Panc1 (cell line): ENCODE measurements around the gene SV2C. TPM values are rescaled to one million over a fixed set of nuclear protein-coding genes. Genes with fewer than 3 reads are reported as not detected.

Experiments used
- ATAC-seq: fragments of 200-7000 bp; cut with Tn5 transposase; 2 replicates; pipeline ENCODE4 v1.9.1; 2020; ENCODE audit warnings: mild to moderate bottlenecking, moderate library complexity
- BruUV-seq: library from RNA; stranded (reverse); fragments of 400-500 nt; replicated peaks from 2 replicates; lab custom pipeline; 2021; lab: Mats Ljungman, UMichigan
- CTCF ChIA-PET: fragments of 300-600 bp; sonication (Branson Sonifier 250); formaldehyde crosslinking; loops from one replicate; lab custom pipeline; 2022; ENCODE audit warnings: antibody characterized with exemption; lab: Charles Lee
- POLR2A ChIA-PET: fragments of 300-600 bp; sonication (Branson Sonifier 250); formaldehyde crosslinking; loops from one replicate; lab custom pipeline; 2022; ENCODE audit warnings: antibody characterized with exemption; lab: Charles Lee
- DNase-seq: peaks from one replicate; pipeline ENCODE4 v3.0.0-alpha.2; 2010; ENCODE audit warnings: low read depth, low spot score
- H3K27ac ChIP-seq: 2 replicates; pipeline ENCODE4 v1.5.1; 2011; ENCODE audit warnings: mild to moderate bottlenecking, low read length, inconsistent platforms
- H3K27me3 ChIP-seq: fragments of 200-500 bp; sonication (Bioruptor generic); 2 replicates; pipeline ENCODE4 v1.6.0; 2014; ENCODE audit warnings: low read length, inconsistent platforms; ENCODE audit not compliant: control insufficient read depth, insufficient read depth
- H3K36me3 ChIP-seq: fragments of 200-500 bp; sonication (Bioruptor generic); 2 replicates; pipeline ENCODE4 v1.5.1; 2014; ENCODE audit warnings: inconsistent platforms, mild to moderate bottlenecking, low read length, moderate library complexity; ENCODE audit not compliant: control insufficient read depth, insufficient read depth
- H3K4me1 ChIP-seq: 2 replicates; pipeline ENCODE4 v1.5.1; 2011; ENCODE audit warnings: inconsistent platforms, mild to moderate bottlenecking, low read length, moderate library complexity; ENCODE audit not compliant: control insufficient read depth, insufficient read depth
- H3K4me3 ChIP-seq, 2 experiments: 2 replicates each; pipeline ENCODE4 v1.5.1; 2011 to 2012; ENCODE audit warnings: low read depth in 2 of 2, low read length in 2 of 2, mild to moderate bottlenecking in 2 of 2, inconsistent platforms in 1 of 2, moderate library complexity in 1 of 2
- H3K9me3 ChIP-seq: fragments of 200-500 bp; sonication (Bioruptor generic); 2 replicates; pipeline ENCODE4 v1.5.1; 2014; ENCODE audit warnings: low read depth, mild to moderate bottlenecking, inconsistent platforms, low read length, moderate library complexity; ENCODE audit not compliant: control insufficient read depth, insufficient read depth
- POLR2AphosphoS5 ChIP-seq: IDR thresholded peaks from 2 replicates; pipeline ENCODE4 v1.6.1; 2012; ENCODE audit warnings: mild to moderate bottlenecking, low read depth, low read length, moderate library complexity
- SIN3A ChIP-seq: IDR thresholded peaks from 2 replicates; pipeline ENCODE4 v1.6.1; 2012; ENCODE audit warnings: low read depth, mild to moderate bottlenecking, low read length, moderate library complexity, borderline replicate concordance; ENCODE audit not compliant: insufficient read depth
- TCF7L2 ChIP-seq: IDR thresholded peaks from 2 replicates; pipeline ENCODE4 v1.6.1; 2011; ENCODE audit warnings: mild to moderate bottlenecking, low read depth, low read length, inconsistent platforms
- in situ Hi-C: cut with HindIII; loops from 2 replicates; pipeline ENCODE4 v1.10.0; 2016; ENCODE audit warnings: low sequenced_read_pairs, low pct_unique_long_range_greater_than_20kb
- intact Hi-C: fragments of 100-400 bp; cut with micrococcal nuclease; formaldehyde crosslinking; loops from one replicate; pipeline ENCODE4 v1.10.0; 2022; ENCODE audit not compliant: unreplicated experiment
- total RNA-seq: library from RNA; stranded (reverse); gene quantifications from one replicate; pipeline ENCODE4 v1.2.1, GENCODE V29; 2021; ENCODE audit not compliant: unreplicated experiment
- TF ChIP-seq, protein P1 (sequence below), 2 experiments: IDR thresholded peaks; 2 replicates each; pipeline ENCODE4 v1.6.1; 2011 to 2012; ENCODE audit warnings: low read depth in 2 of 2, control low read depth in 1 of 2, low read length in 1 of 2, mild to moderate bottlenecking in 1 of 2, moderate library complexity in 1 of 2; ENCODE audit not compliant: insufficient read depth in 1 of 2
- TF ChIP-seq, protein P2 (sequence below): fragments of 450-650 bp; IDR thresholded peaks from 2 replicates; pipeline ENCODE4 v1.5.1; 2017; ENCODE audit warnings: mild to moderate bottlenecking

The SV2C gene
- total RNA-seq, 1 experiment from 2014 or later: not detected

GRCh38 chr5:76204191-76204590 is 121.0 kb downstream of the SV2C start:
- BruUV-seq: no TSS peak
- Histone ChIP-seq H3K9me3 (no peaks in the 10 kb centered on the region), H3K4me1 (no peaks in the 10 kb centered on the region), H3K4me3 (no peak overlapping the region), H3K27ac (no peak overlapping the region), H3K36me3 (no peaks in the 10 kb centered on the region), H3K27me3 (peaks cover 3% of the 10 kb centered on the region; the same call in 1 of the 2 replicates)
- in situ Hi-C loops: no loop called here
- ATAC-seq: no peak
- DNase-seq: no peak
- ChIA-PET CTCF (no interaction called here), POLR2A (no interaction called here)
- intact Hi-C loops: no loop called here
- TF ChIP-seq TCF7L2: no peak

- CTCF ChIA-PET: no interaction called here
- Histone ChIP-seq H3K9me3 (no peaks in the 10 kb centered on the region), H3K4me1 (no peaks in the 10 kb centered on the region), H3K27me3 (peaks cover 3% of the 10 kb centered on the region; the same call in 1 of the 2 replicates), H3K4me3 (no peak overlapping the region), H3K36me3 (no peaks in the 10 kb centered on the region), H3K27ac (no peak overlapping the region)
- no TSS peak for BruUV-seq
- DNase-seq (no peak), ATAC-seq (no peak)
- intact Hi-C loops: no loop called here
- in situ Hi-C loops: no loop called here
- TF ChIP-seq SIN3A: no peak
- no peak for TF ChIP-seq POLR2AphosphoS5
- TF ChIP-seq TCF7L2: no peak
- TF ChIP-seq, protein P1, sequence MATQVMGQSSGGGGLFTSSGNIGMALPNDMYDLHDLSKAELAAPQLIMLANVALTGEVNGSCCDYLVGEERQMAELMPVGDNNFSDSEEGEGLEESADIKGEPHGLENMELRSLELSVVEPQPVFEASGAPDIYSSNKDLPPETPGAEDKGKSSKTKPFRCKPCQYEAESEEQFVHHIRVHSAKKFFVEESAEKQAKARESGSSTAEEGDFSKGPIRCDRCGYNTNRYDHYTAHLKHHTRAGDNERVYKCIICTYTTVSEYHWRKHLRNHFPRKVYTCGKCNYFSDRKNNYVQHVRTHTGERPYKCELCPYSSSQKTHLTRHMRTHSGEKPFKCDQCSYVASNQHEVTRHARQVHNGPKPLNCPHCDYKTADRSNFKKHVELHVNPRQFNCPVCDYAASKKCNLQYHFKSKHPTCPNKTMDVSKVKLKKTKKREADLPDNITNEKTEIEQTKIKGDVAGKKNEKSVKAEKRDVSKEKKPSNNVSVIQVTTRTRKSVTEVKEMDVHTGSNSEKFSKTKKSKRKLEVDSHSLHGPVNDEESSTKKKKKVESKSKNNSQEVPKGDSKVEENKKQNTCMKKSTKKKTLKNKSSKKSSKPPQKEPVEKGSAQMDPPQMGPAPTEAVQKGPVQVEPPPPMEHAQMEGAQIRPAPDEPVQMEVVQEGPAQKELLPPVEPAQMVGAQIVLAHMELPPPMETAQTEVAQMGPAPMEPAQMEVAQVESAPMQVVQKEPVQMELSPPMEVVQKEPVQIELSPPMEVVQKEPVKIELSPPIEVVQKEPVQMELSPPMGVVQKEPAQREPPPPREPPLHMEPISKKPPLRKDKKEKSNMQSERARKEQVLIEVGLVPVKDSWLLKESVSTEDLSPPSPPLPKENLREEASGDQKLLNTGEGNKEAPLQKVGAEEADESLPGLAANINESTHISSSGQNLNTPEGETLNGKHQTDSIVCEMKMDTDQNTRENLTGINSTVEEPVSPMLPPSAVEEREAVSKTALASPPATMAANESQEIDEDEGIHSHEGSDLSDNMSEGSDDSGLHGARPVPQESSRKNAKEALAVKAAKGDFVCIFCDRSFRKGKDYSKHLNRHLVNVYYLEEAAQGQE (IDR thresholded peaks at IDR 0.05; ENCODE audit: insufficient read depth in 1 of 2, low read depth in 2 of 2, low read length in 1 of 2): no peak
- TF ChIP-seq, protein P2, sequence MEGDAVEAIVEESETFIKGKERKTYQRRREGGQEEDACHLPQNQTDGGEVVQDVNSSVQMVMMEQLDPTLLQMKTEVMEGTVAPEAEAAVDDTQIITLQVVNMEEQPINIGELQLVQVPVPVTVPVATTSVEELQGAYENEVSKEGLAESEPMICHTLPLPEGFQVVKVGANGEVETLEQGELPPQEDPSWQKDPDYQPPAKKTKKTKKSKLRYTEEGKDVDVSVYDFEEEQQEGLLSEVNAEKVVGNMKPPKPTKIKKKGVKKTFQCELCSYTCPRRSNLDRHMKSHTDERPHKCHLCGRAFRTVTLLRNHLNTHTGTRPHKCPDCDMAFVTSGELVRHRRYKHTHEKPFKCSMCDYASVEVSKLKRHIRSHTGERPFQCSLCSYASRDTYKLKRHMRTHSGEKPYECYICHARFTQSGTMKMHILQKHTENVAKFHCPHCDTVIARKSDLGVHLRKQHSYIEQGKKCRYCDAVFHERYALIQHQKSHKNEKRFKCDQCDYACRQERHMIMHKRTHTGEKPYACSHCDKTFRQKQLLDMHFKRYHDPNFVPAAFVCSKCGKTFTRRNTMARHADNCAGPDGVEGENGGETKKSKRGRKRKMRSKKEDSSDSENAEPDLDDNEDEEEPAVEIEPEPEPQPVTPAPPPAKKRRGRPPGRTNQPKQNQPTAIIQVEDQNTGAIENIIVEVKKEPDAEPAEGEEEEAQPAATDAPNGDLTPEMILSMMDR: no peak
- POLR2A ChIA-PET: no interaction called here
These were observed 121.5 kb downstream of the SV2C start for GRCh38 chr5:76204713-76205112.

DNA sequence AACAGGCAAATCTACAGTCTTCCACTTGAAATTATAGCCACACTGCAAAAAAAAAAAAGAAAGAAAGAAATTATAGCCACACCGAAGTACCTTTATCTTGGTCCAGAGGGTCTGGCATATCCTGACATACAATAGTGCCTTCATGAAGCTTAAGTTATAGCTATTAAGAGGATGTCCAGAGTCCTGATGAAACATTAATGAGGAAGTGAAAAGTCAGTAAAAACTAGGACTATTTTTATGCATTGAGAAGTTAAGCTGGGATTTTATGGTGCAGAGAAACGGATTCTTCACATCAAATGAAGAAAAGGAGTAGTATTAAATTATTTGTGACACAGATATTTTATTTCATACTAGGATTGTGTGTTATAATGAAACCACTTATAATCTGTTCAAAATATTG is 123.9 kb downstream of the SV2C start:
- DNase-seq: no peak
- TF ChIP-seq, protein P2: no peak
- no peak for TF ChIP-seq POLR2AphosphoS5
- TF ChIP-seq, protein P1 (IDR thresholded peaks at IDR 0.05; ENCODE audit: insufficient read depth in 1 of 2, low read depth in 2 of 2, low read length in 1 of 2): no peak
- no peak for TF ChIP-seq SIN3A
- TF ChIP-seq TCF7L2: no peak
- no peak overlapping the region for H3K27ac ChIP-seq
- CTCF ChIA-PET: interaction anchor here (0.6 kb wide), 1 partner anchor 448 kb away, joined by 3 read pairs; no protein-coding TSS in a partner anchor
- no peaks in the 10 kb centered on the region for H3K9me3 ChIP-seq
- POLR2A ChIA-PET: no interaction called here
- ATAC-seq: no peak
- intact Hi-C loops (no loop called here), in situ Hi-C loops (no loop called here)
- H3K36me3 ChIP-seq: no peaks in the 10 kb centered on the region
- BruUV-seq: no TSS peak
- H3K4me3 ChIP-seq: no peak overlapping the region
- H3K4me1 ChIP-seq: no peaks in the 10 kb centered on the region
- peaks cover 3% of the 10 kb centered on the region; the same call in 1 of the 2 replicates for H3K27me3 ChIP-seq
